Neural progenitor cell (in vitro differentiated cells): ENCODE measurements around the gene OPTC. TPM values are rescaled to one million over a fixed set of nuclear protein-coding genes. Genes with fewer than 3 reads are reported as not detected.
A peak's percentile ranks its signal among the peaks of the same experiment; 100 is the strongest.

Source experiments
- DNase-seq: peaks from one replicate; pipeline ENCODE4 v3.0.0-alpha.2; 2016; ENCODE audit warnings: low spot score
- H2AFZ ChIP-seq: fragments of 200-600 bp; sonication (generic); replicated peaks from 2 replicates; pipeline ENCODE4 v1.6.1; 2016; ENCODE audit warnings: antibody characterized with exemption
- H3F3A ChIP-seq: fragments of 200-600 bp; sonication (generic); 2 replicates; pipeline ENCODE4 v1.6.1; 2016; ENCODE audit warnings: antibody characterized with exemption, low read depth
- H3K27ac ChIP-seq: fragments of 200-600 bp; sonication (generic); 2 replicates; pipeline ENCODE4 v1.5.1; 2016; ENCODE audit warnings: mild to moderate bottlenecking
- H3K27me3 ChIP-seq: fragments of 200-600 bp; sonication (generic); 2 replicates; pipeline ENCODE4 v1.6.1; 2016; ENCODE audit warnings: mild to moderate bottlenecking, moderate library complexity
- H3K36me3 ChIP-seq: fragments of 200-600 bp; sonication (generic); 2 replicates; pipeline ENCODE4 v1.5.1; 2016
- H3K4me1 ChIP-seq: fragments of 200-600 bp; sonication (generic); 2 replicates; pipeline ENCODE4 v1.6.1; 2016; ENCODE audit warnings: mixed run types
- H3K4me2 ChIP-seq: fragments of 200-600 bp; sonication (generic); 2 replicates; pipeline ENCODE4 v1.6.1; 2016
- H3K4me3 ChIP-seq: fragments of 200-600 bp; sonication (generic); 2 replicates; pipeline ENCODE4 v1.5.1; 2016
- H3K79me2 ChIP-seq: fragments of 200-600 bp; sonication (generic); 2 replicates; pipeline ENCODE4 v1.6.1; 2016; ENCODE audit warnings: low read depth
- H3K9ac ChIP-seq: fragments of 200-600 bp; sonication (generic); 2 replicates; pipeline ENCODE4 v1.6.1; 2016
- H3K9me3 ChIP-seq: fragments of 200-600 bp; sonication (generic); 2 replicates; pipeline ENCODE4 v1.5.1; 2016; ENCODE audit warnings: low read depth
- H4K20me1 ChIP-seq: fragments of 200-600 bp; sonication (generic); 2 replicates; pipeline ENCODE4 v1.6.1; 2016; ENCODE audit warnings: low read depth
- H3K27ac Mint-ChIP-seq: 3 replicates; pipeline ENCODE4 v1.8.0; 2021; ENCODE audit warnings: mixed read lengths
- H3K27me3 Mint-ChIP-seq: 2 replicates; pipeline ENCODE4 v1.8.0; 2022; ENCODE audit warnings: low read depth, mild to moderate bottlenecking, inconsistent platforms, moderate library complexity, mixed read lengths; ENCODE audit not compliant: insufficient read depth
- H3K36me3 Mint-ChIP-seq: 3 replicates; pipeline ENCODE4 v1.8.0; 2021; ENCODE audit warnings: mixed read lengths
- H3K4me1 Mint-ChIP-seq: 3 replicates; pipeline ENCODE4 v1.8.0; 2021; ENCODE audit warnings: mixed read lengths
- H3K4me3 Mint-ChIP-seq: 3 replicates; pipeline ENCODE4 v1.8.0; 2021; ENCODE audit warnings: mild to moderate bottlenecking, moderate library complexity, mixed read lengths
- H3K9me3 Mint-ChIP-seq: 3 replicates; pipeline ENCODE4 v1.8.0; 2020; ENCODE audit warnings: mixed read lengths
- CTCF ChIP-seq: fragments of 200-600 bp; sonication (generic); IDR thresholded peaks from 2 replicates; pipeline ENCODE4 v1.5.1; 2017; ENCODE audit warnings: antibody characterized with exemption, mild to moderate bottlenecking
- EZH2 ChIP-seq: fragments of 200-600 bp; sonication (generic); IDR thresholded peaks from 2 replicates; pipeline ENCODE4 v1.6.1; 2017; ENCODE audit warnings: antibody characterized with exemption, mild to moderate bottlenecking, moderate library complexity
- EZH2phosphoT487 ChIP-seq: fragments of 200-600 bp; sonication (generic); IDR thresholded peaks from 2 replicates; pipeline ENCODE4 v1.6.1; 2017; ENCODE audit warnings: antibody characterized with exemption
- total RNA-seq: library from RNA; depleted of rRNA; stranded (reverse); fragments of >200 nt; gene quantifications from 2 replicates; pipeline ENCODE4 v1.2.3, GENCODE V29; 2015; ENCODE audit warnings: low replicate concordance

Gene OPTC
- total RNA-seq, 1 donor from 2014 or later: not detected

GRCh38 chr1:203551550-203551949 lies 57.6 kb downstream of the OPTC start:
- H2AFZ ChIP-seq: no peak overlapping the region
- H4K20me1 ChIP-seq: no peaks in the 10 kb centered on the region
- no peaks in the 10 kb centered on the region for H3K27me3 ChIP-seq
- TF ChIP-seq CTCF (no peak), EZH2 (no peak), EZH2phosphoT487 (no peak)
- Mint-ChIP-seq H3K4me1 (peaks cover 49% of the 10 kb centered on the region), H3K9me3 (no peaks in the 10 kb centered on the region), H3K36me3 (no peaks in the 10 kb centered on the region), H3K27ac (no peak overlapping the region), H3K27me3 (peaks cover 2% of the 10 kb centered on the region), H3K4me3 (no peak overlapping the region)
- H3K4me3 ChIP-seq: no peak overlapping the region
- DNase-seq: no peak
- H3F3A ChIP-seq: no peaks in the 10 kb centered on the region
- H3K9me3 ChIP-seq: no peaks in the 10 kb centered on the region
- no peak overlapping the region for H3K9ac ChIP-seq
- no peak overlapping the region for H3K27ac ChIP-seq
- H3K79me2 ChIP-seq: no peaks in the 10 kb centered on the region
- H3K4me2 ChIP-seq: no peak overlapping the region
- H3K4me1 ChIP-seq: peaks cover 38% of the 10 kb centered on the region
- H3K36me3 ChIP-seq: no peaks in the 10 kb centered on the region

- Histone ChIP-seq H3F3A (no peaks in the 10 kb centered on the region), H3K4me1 (peaks cover 29% of the 10 kb centered on the region), H2AFZ (no peak overlapping the region), H3K79me2 (no peaks in the 10 kb centered on the region), H4K20me1 (no peaks in the 10 kb centered on the region), H3K27ac (no peak overlapping the region), H3K4me3 (no peak overlapping the region), H3K9me3 (no peaks in the 10 kb centered on the region), H3K9ac (no peak overlapping the region), H3K4me2 (no peak overlapping the region), H3K27me3 (no peaks in the 10 kb centered on the region), H3K36me3 (no peaks in the 10 kb centered on the region)
- no peak for DNase-seq
- Mint-ChIP-seq H3K4me1 (peaks cover 57% of the 10 kb centered on the region), H3K27me3 (peaks cover 6% of the 10 kb centered on the region), H3K4me3 (no peak overlapping the region), H3K36me3 (no peaks in the 10 kb centered on the region), H3K27ac (peak overlapping the region; percentile 27), H3K9me3 (no peaks in the 10 kb centered on the region)
- no peak for TF ChIP-seq CTCF
- no peak for TF ChIP-seq EZH2
- no peak for TF ChIP-seq EZH2phosphoT487
Observed at GRCh38 chr1:203553496-203553895, 59.5 kb downstream of the OPTC start.

GRCh38 chr1:203554071-203554470 lies 60.1 kb downstream of the OPTC start:
- H3K9ac ChIP-seq: no peak overlapping the region

More at GRCh38 chr1:203554071-203554470, 60.1 kb downstream of the OPTC start:
- H3K4me3 Mint-ChIP-seq: no peak overlapping the region
- no peaks in the 10 kb centered on the region for H4K20me1 ChIP-seq
- peaks cover 6% of the 10 kb centered on the region for H3K27me3 Mint-ChIP-seq
- H3K4me1 ChIP-seq: peaks cover 24% of the 10 kb centered on the region
- no peaks in the 10 kb centered on the region for H3F3A ChIP-seq
- H3K4me1 Mint-ChIP-seq: peaks cover 57% of the 10 kb centered on the region
- TF ChIP-seq CTCF: no peak
- no peak for TF ChIP-seq EZH2phosphoT487
- TF ChIP-seq EZH2: no peak
- DNase-seq: no peak
- H3K27ac Mint-ChIP-seq: peak overlapping the region; percentile 85
- no peaks in the 10 kb centered on the region for H3K9me3 ChIP-seq
- no peaks in the 10 kb centered on the region for H3K27me3 ChIP-seq
- H3K4me3 ChIP-seq: no peak overlapping the region
- no peak overlapping the region for H3K4me2 ChIP-seq
- H2AFZ ChIP-seq: no peak overlapping the region
- H3K9me3 Mint-ChIP-seq: no peaks in the 10 kb centered on the region
- H3K27ac ChIP-seq: no peak overlapping the region
- H3K36me3 Mint-ChIP-seq: no peaks in the 10 kb centered on the region
- H3K36me3 ChIP-seq: no peaks in the 10 kb centered on the region
- H3K79me2 ChIP-seq: no peaks in the 10 kb centered on the region
